Activated T-helper 17 cell treated with anti-CD3 and anti-CD28 coated beads, Interleukin-2, amount 50 U/mL, for 72 hours (primary cell): Measurements from ENCODE around the gene DYRK4. TPM values are rescaled to one million over a fixed set of nuclear protein-coding genes. Genes with fewer than 3 reads are reported as not detected.

Experiments used
- ATAC-seq: fragments of 150-1000 bp; cut with Tn5 transposase; replicated peaks from 2 replicates; pipeline ENCODE4 v1.10.0; 2021; ENCODE audit warnings: mild to moderate bottlenecking, moderate library complexity
- H3K27ac Mint-ChIP-seq: one replicate; pipeline ENCODE4 v1.8.0; 2022; ENCODE audit warnings: mixed read lengths
- H3K27me3 Mint-ChIP-seq: one replicate; pipeline ENCODE4 v1.8.0; 2022; ENCODE audit warnings: mixed read lengths
- H3K36me3 Mint-ChIP-seq: one replicate; pipeline ENCODE4 v1.8.0; 2022; ENCODE audit warnings: low read depth, mild to moderate bottlenecking, mixed read lengths
- H3K4me1 Mint-ChIP-seq: one replicate; pipeline ENCODE4 v1.8.0; 2022; ENCODE audit warnings: mixed read lengths
- H3K4me3 Mint-ChIP-seq: one replicate; pipeline ENCODE4 v1.8.0; 2022; ENCODE audit warnings: mild to moderate bottlenecking, mixed read lengths
- H3K9me3 Mint-ChIP-seq: one replicate; pipeline ENCODE4 v1.8.0; 2022; ENCODE audit warnings: mixed read lengths
- total RNA-seq, 2 donors: library from RNA; stranded (reverse); gene quantifications; one replicate each; pipeline ENCODE4 v1.2.3, GENCODE V29; 2022

The DYRK4 gene
- total RNA-seq, 2 donors from 2014 or later: 22.0 to 29.2 TPM

DNA sequence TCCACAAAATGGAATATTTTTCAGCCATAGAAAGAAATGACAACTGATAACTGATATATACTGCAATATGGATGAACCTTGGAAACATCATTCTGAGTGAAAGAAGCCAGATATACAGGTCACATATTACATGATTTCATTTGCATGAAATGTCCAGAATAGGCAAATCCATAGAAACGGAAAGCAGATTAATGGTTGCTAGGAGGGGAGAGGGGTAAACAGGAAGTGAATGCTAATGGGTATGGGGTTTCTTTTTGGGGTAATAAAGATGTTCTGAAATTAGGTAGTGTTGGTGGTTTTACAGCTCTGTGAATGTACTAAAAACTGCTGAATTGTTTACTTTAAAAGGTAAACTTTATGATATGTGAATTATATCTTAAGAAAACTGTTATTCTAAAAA lies 16.8 kb upstream of the DYRK4 start:
- H3K4me3 Mint-ChIP-seq: no peak overlapping the region
- ATAC-seq: no peak
- no peaks in the 10 kb centered on the region for H3K9me3 Mint-ChIP-seq
- peaks cover 74% of the 10 kb centered on the region for H3K36me3 Mint-ChIP-seq
- H3K27me3 Mint-ChIP-seq: no peaks in the 10 kb centered on the region
- no peak overlapping the region for H3K27ac Mint-ChIP-seq
- peaks cover under 1% of the 10 kb centered on the region for H3K4me1 Mint-ChIP-seq

DNA sequence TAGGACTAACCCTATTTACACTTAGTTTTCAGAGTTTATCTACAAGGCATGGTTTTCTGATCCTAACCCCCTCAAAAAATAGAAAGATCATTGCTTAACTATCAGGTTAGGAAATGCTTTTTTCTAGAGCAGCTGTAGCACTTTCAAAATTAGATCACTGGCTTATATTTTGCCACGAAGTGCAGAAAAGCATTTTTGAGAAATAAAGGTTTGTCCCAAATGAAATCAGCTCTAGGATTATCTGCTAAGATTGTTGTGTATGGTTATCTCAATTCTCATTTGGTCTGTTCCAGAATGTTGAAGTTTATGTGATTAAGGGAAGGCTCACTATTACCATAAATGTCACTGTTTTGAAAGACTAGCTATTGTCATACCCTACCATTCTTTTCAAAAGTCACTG lies 9.8 kb upstream of the DYRK4 start:
- Mint-ChIP-seq H3K27me3 (no peaks in the 10 kb centered on the region), H3K9me3 (no peaks in the 10 kb centered on the region), H3K4me1 (no peaks in the 10 kb centered on the region), H3K27ac (no peak overlapping the region), H3K4me3 (no peak overlapping the region), H3K36me3 (peaks cover 54% of the 10 kb centered on the region)
- no peak for ATAC-seq

DNA sequence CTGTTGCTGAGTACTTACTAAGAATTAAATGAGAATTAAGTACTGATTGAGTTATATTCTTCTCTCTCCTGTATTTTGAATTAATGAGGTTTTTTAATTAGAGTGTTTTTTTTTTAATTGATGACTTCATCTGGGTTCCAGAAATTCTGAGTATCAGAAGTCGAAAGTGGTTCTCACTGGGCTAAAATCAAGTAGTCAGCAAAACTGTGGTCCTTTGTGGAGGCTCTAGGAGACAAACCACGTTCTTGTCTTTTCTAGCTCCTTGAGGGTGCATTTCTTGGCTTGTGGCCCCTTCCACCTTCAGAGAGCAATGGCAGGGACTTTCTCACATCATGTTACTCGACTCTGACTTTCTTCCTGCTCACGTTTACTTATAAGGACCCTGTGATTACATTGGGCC lies 8.1 kb upstream of the DYRK4 start:
- ATAC-seq: no peak
- no peaks in the 10 kb centered on the region for H3K9me3 Mint-ChIP-seq

DNA sequence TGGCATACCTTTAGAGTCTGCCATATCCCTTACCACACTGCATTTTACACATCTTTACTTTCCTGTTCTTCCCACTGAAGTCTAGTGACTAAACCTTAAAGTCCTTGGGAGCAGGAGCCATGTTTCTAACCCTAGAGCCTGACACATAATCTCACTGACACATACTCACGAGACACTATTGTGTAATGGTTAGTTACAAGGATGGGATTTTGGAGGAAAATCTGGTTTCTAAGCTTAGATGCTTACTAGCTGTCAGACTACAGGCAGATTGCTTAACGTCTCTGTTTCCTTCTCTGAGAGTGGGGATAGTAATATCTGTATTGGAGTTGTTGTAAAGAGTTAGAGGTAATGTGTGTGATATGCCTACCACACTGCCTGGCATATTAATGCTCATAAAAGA lies 6.2 kb upstream of the DYRK4 start:
- Mint-ChIP-seq H3K9me3 (no peaks in the 10 kb centered on the region), H3K36me3 (peaks cover 33% of the 10 kb centered on the region), H3K27me3 (no peaks in the 10 kb centered on the region), H3K4me1 (peaks cover 3% of the 10 kb centered on the region), H3K27ac (no peak overlapping the region), H3K4me3 (no peak overlapping the region)
- ATAC-seq: no peak

More for the DNA sequence above, 8.1 kb upstream of the DYRK4 start:
- Mint-ChIP-seq H3K27me3 (no peaks in the 10 kb centered on the region), H3K4me1 (no peaks in the 10 kb centered on the region), H3K36me3 (peaks cover 46% of the 10 kb centered on the region), H3K4me3 (no peak overlapping the region), H3K27ac (no peak overlapping the region)

DNA sequence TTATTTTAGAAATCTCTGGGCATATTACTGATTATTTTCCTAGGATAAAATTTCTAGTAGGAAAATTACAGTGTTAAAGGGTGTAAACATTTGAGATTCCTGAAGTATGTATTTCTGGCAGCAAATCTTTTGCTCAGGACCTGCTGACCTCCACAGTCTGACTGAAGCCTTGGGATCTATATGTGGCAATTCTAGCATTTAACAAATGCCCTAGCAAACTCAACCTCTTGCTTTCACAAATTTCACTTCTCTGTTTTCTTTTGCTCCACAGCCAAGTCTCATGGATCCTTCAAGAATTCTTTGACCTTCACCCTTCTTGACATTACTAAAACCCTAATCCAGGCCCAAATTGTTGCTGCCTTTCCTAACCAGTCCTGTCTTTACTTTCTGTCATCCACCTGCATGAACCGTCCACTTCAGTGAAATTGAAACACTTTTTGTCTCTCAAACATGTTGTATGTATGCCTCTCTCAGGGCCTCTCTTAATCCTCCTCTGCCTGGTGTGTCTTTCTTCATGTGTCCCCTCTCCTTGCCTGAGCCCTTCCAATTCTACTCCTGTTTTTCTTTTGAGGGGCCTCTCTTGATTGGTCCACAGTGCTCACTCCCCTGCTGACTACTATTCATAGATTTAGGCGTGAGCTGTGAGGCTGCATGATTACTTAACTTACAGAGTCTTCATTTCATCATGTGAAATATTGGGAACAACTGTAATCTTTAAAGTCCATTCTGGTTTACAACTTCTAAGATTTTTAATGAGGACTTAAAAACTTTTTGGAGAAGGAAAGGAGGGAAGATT lies 5.1 kb upstream of the DYRK4 start:
- Mint-ChIP-seq H3K4me1 (peaks cover 5% of the 10 kb centered on the region), H3K4me3 (no peak overlapping the region), H3K9me3 (no peaks in the 10 kb centered on the region), H3K27ac (no peak overlapping the region), H3K36me3 (peaks cover 32% of the 10 kb centered on the region), H3K27me3 (no peaks in the 10 kb centered on the region)
- no peak for ATAC-seq

DNA sequence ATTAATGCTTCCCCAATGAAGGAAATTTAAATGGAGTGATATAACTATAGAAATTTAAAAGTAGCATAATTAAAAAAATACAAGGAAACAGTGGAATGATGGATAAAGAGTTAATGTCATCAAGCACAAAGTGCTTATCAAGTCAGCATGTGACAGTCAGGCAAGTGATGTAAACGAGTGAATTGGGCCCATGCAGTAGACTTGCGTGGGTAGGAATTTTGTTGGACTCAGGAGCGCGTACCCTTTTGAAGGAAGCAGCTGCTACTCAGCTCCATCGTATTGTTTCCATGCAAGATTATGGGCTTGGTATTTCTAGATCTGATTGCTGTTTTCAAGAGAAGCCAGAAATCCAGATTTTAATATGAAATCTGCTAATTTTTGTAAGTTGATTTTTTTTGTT lies 4.4 kb upstream of the DYRK4 start:
- Mint-ChIP-seq H3K27ac (no peak overlapping the region), H3K9me3 (no peaks in the 10 kb centered on the region), H3K4me1 (peaks cover 5% of the 10 kb centered on the region), H3K36me3 (peaks cover 32% of the 10 kb centered on the region), H3K27me3 (no peaks in the 10 kb centered on the region), H3K4me3 (no peak overlapping the region)
- no peak for ATAC-seq

DNA sequence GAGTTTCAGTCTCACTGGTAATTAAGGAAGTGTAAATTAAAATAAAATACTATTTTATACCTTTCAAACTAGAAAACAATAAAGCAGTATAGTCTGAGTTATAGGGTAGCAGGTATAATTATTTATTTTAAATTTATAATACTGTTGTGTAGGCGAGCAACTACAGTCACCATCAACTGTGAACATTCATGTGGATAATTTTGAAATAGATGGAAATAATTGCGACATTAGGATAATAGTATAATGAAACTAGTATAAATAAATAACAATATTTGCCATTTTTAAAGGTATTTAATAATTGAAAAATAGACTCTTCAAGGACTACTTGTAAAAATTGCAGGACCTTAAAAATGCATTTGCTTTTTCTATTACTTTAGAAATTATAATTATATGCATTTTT lies 3.8 kb upstream of the DYRK4 start:
- no peaks in the 10 kb centered on the region for H3K27me3 Mint-ChIP-seq
- no peak overlapping the region for H3K27ac Mint-ChIP-seq
- H3K9me3 Mint-ChIP-seq: no peaks in the 10 kb centered on the region
- H3K36me3 Mint-ChIP-seq: peaks cover 32% of the 10 kb centered on the region
- no peak overlapping the region for H3K4me3 Mint-ChIP-seq
- no peak for ATAC-seq
- peaks cover 5% of the 10 kb centered on the region for H3K4me1 Mint-ChIP-seq

DNA sequence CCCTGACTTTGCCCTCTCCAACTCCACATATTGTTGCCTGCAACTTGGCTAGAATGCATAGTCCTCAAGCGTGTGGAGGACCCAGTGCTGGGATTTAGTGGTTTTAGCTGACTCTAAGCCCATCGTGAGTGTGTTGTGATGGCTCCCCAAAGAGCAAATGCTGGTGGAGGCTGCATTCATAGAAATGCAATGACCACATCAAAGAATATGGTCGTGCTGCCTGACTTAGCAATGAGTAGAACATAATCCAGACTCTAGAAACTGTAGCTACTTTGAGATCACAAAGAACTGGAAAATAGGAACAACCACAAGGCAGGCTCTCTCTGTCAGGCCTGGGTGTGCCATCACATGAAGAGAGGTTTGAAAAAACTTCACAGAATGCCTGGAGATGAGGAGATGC lies 1.3 kb downstream of the DYRK4 start:
- H3K4me3 Mint-ChIP-seq: no peak overlapping the region
- no peaks in the 10 kb centered on the region for H3K9me3 Mint-ChIP-seq
- H3K4me1 Mint-ChIP-seq: peaks cover 11% of the 10 kb centered on the region
- H3K27me3 Mint-ChIP-seq: peaks cover 3% of the 10 kb centered on the region
- no peak for ATAC-seq
- no peak overlapping the region for H3K27ac Mint-ChIP-seq
- peaks cover 7% of the 10 kb centered on the region for H3K36me3 Mint-ChIP-seq

DNA sequence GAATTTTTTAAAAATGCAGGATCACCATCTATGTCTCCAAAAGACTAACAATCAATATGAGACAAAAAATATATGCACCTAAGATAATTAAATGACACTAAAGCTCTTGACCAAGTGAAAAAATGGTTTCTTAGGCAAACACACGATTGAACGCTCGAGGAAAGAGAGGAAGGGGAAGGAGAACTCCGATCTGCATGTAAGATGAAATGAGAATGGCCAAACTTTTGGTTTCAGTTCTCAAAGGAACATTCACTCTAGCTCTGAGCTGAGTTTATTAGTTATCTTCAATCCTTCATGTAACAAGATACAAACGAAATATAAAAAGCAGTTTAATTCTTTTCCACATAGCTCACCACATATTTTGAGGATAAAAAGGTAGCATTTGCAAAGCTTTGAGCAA lies 2.8 kb downstream of the DYRK4 start:
- H3K27ac Mint-ChIP-seq: no peak overlapping the region
- H3K36me3 Mint-ChIP-seq: peaks cover 7% of the 10 kb centered on the region
- no peak for ATAC-seq
- H3K27me3 Mint-ChIP-seq: peaks cover 3% of the 10 kb centered on the region
- H3K4me1 Mint-ChIP-seq: peaks cover 11% of the 10 kb centered on the region
- no peaks in the 10 kb centered on the region for H3K9me3 Mint-ChIP-seq
- H3K4me3 Mint-ChIP-seq: peak overlapping the region; percentile 19

DNA sequence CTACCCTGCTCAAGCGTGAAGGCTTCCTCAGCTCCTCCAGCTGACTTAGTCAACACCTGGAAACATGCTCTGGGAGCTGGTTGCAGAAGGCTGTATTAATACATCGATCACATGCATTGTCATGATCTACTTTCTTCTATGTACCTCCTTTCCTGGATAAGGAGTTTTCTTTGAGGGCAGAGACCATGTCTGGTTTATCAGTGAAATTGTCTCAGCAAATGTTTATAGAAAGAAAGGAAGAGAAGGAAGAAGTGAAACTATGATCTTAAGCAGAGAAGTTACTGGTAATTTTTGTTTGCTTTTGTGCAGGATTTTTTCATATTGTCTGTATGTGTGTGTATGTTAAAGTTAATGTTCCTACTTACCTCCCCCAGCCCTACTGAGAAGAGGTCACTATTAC lies 4.5 kb downstream of the DYRK4 start:
- H3K27me3 Mint-ChIP-seq: peaks cover 3% of the 10 kb centered on the region
- H3K9me3 Mint-ChIP-seq: no peaks in the 10 kb centered on the region
- ATAC-seq: no peak
- peaks cover 6% of the 10 kb centered on the region for H3K4me1 Mint-ChIP-seq
- H3K4me3 Mint-ChIP-seq: no peak overlapping the region
- no peak overlapping the region for H3K27ac Mint-ChIP-seq
- no peaks in the 10 kb centered on the region for H3K36me3 Mint-ChIP-seq

DNA sequence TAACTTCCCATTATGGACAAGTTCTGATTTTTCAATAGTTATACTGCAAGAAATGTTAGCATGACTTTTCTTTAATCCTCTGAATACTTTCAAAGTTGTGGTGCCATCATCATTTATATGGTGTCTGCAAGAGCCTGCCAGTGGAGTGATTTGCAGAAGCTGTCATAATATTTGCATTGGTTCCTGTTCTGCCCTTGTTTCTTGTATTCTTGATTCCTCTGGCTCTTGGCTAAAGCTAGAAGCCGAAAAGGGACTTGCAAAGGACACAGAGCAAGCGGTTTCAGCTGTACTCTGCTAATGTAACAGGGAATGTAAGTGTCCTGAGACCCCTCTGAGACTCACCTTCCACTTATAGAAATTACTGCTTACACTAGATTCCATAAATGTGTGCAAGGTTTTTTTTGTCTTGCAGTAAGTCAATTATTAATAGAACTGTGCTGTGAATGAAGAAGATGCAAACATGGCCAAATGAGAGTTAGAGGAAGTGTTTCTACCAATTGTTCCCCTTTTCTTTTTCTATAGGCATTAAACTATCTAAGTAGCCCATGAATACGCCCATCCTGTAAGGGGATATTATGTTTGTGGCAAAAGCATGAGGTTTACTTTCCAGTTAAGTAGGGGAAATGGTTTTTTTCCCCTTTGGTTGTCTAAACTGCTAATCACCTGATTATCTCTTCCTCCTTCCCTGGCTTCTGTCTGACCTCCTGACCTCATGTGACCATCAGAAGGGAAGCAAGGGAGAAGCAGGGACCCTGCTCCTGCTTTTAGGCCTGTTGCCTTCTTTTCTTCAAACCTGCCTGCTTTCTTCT lies 5.3 kb downstream of the DYRK4 start:
- Mint-ChIP-seq H3K27ac (no peak overlapping the region), H3K9me3 (no peaks in the 10 kb centered on the region), H3K36me3 (no peaks in the 10 kb centered on the region), H3K27me3 (peaks cover 3% of the 10 kb centered on the region), H3K4me1 (peaks cover 6% of the 10 kb centered on the region), H3K4me3 (no peak overlapping the region)
- no peak for ATAC-seq

DNA sequence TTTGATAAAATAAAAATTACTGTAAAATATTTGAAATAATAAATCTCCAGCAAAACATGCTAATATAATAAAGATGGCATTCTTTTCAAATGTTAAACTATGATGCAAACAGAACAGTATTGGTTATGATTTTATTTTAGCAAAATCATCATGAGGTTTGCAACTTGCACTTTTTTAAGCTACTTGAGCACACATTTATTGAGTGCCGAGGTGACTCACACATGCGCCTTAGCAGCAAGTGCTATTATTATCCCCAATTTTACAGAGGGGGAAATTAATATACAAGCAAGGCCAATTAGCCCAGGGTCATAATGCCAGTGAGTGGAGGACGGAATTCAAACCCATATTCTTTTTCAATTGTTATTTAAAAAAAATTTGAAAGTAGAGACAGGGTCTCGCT lies 7.3 kb downstream of the DYRK4 start:
- no peak for ATAC-seq
- Mint-ChIP-seq H3K27me3 (peaks cover 3% of the 10 kb centered on the region), H3K9me3 (no peaks in the 10 kb centered on the region), H3K27ac (no peak overlapping the region), H3K4me1 (peaks cover 6% of the 10 kb centered on the region), H3K4me3 (no peak overlapping the region), H3K36me3 (no peaks in the 10 kb centered on the region)

DNA sequence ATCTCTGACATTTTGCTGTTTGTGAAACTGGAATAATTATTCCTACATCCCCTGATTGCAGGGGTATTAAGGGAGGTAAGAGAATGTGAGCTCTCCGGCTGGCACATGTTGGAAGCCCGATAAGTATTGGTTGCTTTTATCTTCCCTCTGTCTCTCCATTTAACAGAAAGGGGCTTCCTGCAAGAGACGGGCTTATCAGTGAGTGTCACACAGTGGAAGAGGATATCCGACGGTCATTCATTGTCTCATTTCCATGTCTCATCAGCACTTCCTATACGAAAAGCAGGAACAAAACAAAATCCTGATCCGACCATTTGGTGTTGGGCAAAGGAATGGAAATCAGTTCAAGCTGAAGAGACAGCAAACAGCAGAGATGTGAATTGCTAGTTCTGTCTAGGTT lies 10.7 kb downstream of the DYRK4 start:
- Mint-ChIP-seq H3K27me3 (no peaks in the 10 kb centered on the region), H3K36me3 (no peaks in the 10 kb centered on the region), H3K4me3 (no peak overlapping the region), H3K27ac (no peak overlapping the region), H3K4me1 (no peaks in the 10 kb centered on the region), H3K9me3 (no peaks in the 10 kb centered on the region)
- ATAC-seq: no peak

DNA sequence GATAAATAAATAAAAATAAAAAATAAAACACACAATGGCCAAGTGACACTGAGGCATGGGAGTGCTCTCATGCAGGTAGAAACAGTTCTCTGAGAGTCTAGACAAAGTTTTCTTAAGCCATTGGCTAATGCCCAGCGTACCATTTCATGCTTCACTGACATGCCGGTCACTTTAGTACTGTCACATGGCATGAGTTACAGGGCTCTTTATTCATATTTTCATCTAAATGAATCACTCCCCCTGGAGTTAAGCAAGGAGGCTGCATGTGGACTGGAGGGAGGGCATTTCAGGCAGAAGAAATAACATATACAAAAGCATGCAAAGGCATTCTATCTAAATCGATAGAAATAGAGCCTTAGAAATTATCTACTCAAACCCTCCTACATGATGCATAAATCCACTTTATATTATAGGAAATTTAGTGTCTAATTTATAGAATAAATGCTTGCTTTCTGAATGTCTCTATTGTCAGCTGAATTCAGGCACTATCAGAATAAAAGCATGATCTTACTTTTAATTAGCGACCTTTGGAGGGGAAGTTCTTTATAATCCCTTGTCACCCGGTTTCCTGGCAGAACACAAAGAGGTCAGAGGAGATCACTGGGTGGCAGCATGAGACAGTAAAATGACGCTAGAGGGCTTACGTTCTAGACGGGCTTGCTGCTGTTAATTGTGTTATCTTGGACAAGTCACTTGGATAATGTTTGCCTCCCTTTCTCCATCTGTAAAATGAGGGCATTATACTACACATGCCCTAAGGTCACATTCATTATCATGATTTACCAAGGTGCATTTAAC lies 17.5 kb downstream of the DYRK4 start:
- Mint-ChIP-seq H3K36me3 (no peaks in the 10 kb centered on the region), H3K4me3 (no peak overlapping the region), H3K4me1 (no peaks in the 10 kb centered on the region), H3K9me3 (no peaks in the 10 kb centered on the region), H3K27ac (no peak overlapping the region), H3K27me3 (no peaks in the 10 kb centered on the region)
- no peak for ATAC-seq
